Keratinocyte (primary cell): ENCODE data around the gene ATP5ME. TPM values are rescaled to one million over a fixed set of nuclear protein-coding genes. Genes with fewer than 3 reads are reported as not detected.

ENCODE experiments used
- DNase-seq: peaks from one replicate; pipeline ENCODE4 v3.0.0-alpha.2; 2011; ENCODE audit warnings: low read depth, missing footprints, low spot score
- FAIRE-seq: peaks from 2 replicates; lab custom pipeline; 2011; peaks lifted over from hg19 to GRCh38; lab: Jason Lieb, UNC
- H2AFZ ChIP-seq: 2 replicates; pipeline ENCODE4 v1.6.0; 2012; ENCODE audit warnings: low read length, control low read depth, inconsistent platforms; ENCODE audit not compliant: control insufficient read depth
- H3K27ac ChIP-seq: 2 replicates; pipeline ENCODE4 v1.5.1; 2011; ENCODE audit warnings: low read length; ENCODE audit not compliant: control insufficient read depth, insufficient read depth
- H3K27me3 ChIP-seq: 3 replicates; pipeline ENCODE4 v1.6.0; 2011; ENCODE audit warnings: low read length; ENCODE audit not compliant: control insufficient read depth, insufficient read depth; ENCODE audit errors: extremely low read depth
- H3K36me3 ChIP-seq, 2 experiments: 2 replicates in 1 of 2; 3 replicates in 1 of 2; pipeline ENCODE4 v1.5.1; 2011; ENCODE audit warnings: low read length in 2 of 2, mild to moderate bottlenecking in 1 of 2; ENCODE audit not compliant: control insufficient read depth in 2 of 2, insufficient read depth in 2 of 2; ENCODE audit errors: extremely low read depth in 1 of 2
- H3K4me1 ChIP-seq: 3 replicates; pipeline ENCODE4 v1.5.1; 2011; ENCODE audit warnings: low read length; ENCODE audit not compliant: control insufficient read depth, insufficient read depth; ENCODE audit errors: extremely low read depth
- H3K4me2 ChIP-seq: 3 replicates; pipeline ENCODE4 v1.6.0; 2011; ENCODE audit warnings: low read depth, low read length; ENCODE audit not compliant: control insufficient read depth, insufficient read depth; ENCODE audit errors: extremely low read depth
- H3K4me3 ChIP-seq, 3 experiments: fragments of 200-600 bp in 1 of 3; sonication (generic) in 1 of 3; 2 replicates in 2 of 3; 3 replicates in 1 of 3; pipeline ENCODE4 v1.5.1; 2011 to 2016; ENCODE audit warnings: low read length in 3 of 3, mild to moderate bottlenecking in 3 of 3, control low read depth in 2 of 3, inconsistent platforms in 1 of 3, low read depth in 1 of 3, mixed read lengths in 1 of 3, mixed run types in 1 of 3, moderate library complexity in 1 of 3; ENCODE audit not compliant: control insufficient read depth in 2 of 3, insufficient read depth in 2 of 3; ENCODE audit errors: extremely low read depth in 1 of 3
- H3K79me2 ChIP-seq: 2 replicates; pipeline ENCODE4 v1.6.0; 2012; ENCODE audit warnings: low read length; ENCODE audit not compliant: control insufficient read depth, insufficient read depth
- H3K9ac ChIP-seq: 3 replicates; pipeline ENCODE4 v1.6.0; 2011; ENCODE audit warnings: low read length; ENCODE audit not compliant: control insufficient read depth, insufficient read depth; ENCODE audit errors: extremely low read depth
- H3K9me1 ChIP-seq: 3 replicates; pipeline ENCODE4 v1.6.0; 2011; ENCODE audit warnings: low read length; ENCODE audit not compliant: control insufficient read depth, insufficient read depth; ENCODE audit errors: extremely low read depth
- H3K9me3 ChIP-seq: 2 replicates; pipeline ENCODE4 v1.5.1; 2012; ENCODE audit warnings: low read depth, low read length; ENCODE audit not compliant: control insufficient read depth
- H4K20me1 ChIP-seq: 3 replicates; pipeline ENCODE4 v1.6.0; 2011; ENCODE audit warnings: low read length; ENCODE audit not compliant: control insufficient read depth, insufficient read depth; ENCODE audit errors: extremely low read depth
- EZH2 ChIP-seq: IDR thresholded peaks from one replicate; pipeline ENCODE4 v1.6.1; 2012; ENCODE audit warnings: inconsistent platforms, mild to moderate bottlenecking, low read length, moderate library complexity
- dilution Hi-C: fragments of 300-500 bp; cut with MboI; formaldehyde crosslinking; loops from one replicate; pipeline ENCODE4 v1.7.0; 2020; ENCODE audit warnings: low sequenced_read_pairs; ENCODE audit not compliant: extremely low pct_ligation_motif_present
- polyA plus RNA-seq, 5 experiments: library from polyadenylated mRNA; depleted of rRNA in 3 of 5; stranded (reverse) in 3 of 5; stranded (forward) in 1 of 5; unstranded in 1 of 5; fragments of >200 nt; gene quantifications; 1 replicate in 1 of 5; 2 replicates in 3 of 5; 3 replicates in 1 of 5; pipeline versions ENCODE4 v1.2.1 to v1.2.3, GENCODE V29; 2011 to 2012; ENCODE audit warnings: missing spikeins in 2 of 5, low read depth in 1 of 5, low replicate concordance in 1 of 5
- TF ChIP-seq, protein P1 (sequence below), 3 experiments: IDR thresholded peaks in 1 of 3; conservative IDR thresholded peaks in 1 of 3; optimal IDR thresholded peaks in 1 of 3; 2 replicates in 2 of 3; 3 replicates in 1 of 3; pipeline versions ENCODE3 to v1.5.1; 2011; ENCODE audit warnings: low read length in 3 of 3, mild to moderate bottlenecking in 3 of 3, moderate library complexity in 2 of 3, control low read depth in 1 of 3, inconsistent platforms in 1 of 3; ENCODE audit not compliant: insufficient read depth in 2 of 3; ENCODE audit errors: extremely low read depth in 1 of 3

Gene ATP5ME
- polyA plus RNA-seq, 1 donor (not counting 4 experiments of a cell fraction or from before 2014, with no cell fraction given): 438 TPM

DNA sequence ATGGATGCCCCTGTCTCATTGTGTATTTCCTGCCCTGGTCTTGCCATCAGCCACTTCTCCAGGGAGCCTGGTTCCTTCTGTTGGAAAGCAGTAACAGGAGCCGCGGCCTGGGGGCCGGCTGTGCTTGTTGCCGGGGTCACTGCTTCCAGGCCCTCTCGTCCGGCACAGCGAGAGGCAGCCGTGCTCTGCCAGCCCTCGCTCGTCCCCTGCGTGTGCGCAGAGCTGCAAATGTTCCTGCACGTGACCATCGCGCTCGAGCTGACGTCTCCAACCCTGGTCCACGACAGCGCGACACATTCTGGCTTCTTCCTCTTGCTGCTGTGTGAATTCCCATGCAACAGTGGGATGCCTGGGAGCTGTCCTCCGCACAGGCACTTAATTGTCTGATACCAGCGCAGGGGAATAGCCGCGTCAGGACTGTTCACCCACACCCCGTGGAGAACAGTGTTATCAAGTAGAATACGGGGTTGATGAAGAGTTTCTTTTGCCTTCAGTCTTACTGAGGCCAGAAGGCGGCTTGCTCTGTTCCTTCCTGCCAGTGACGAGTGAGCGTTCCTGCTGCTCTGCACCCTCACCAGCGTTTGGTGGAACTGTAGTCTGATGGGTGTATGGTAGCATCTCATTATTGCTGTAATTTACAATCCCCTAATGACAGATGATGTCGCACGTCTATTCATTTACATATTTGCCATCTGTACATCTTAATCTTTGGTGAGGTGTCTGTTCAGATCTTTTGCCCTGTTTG lies 36.4 kb downstream of the ATP5ME start:
- Histone ChIP-seq H3K36me3 (no peaks in the 10 kb centered on the region), H2AFZ (no peak overlapping the region), H3K27ac (no peak overlapping the region), H4K20me1 (no peaks in the 10 kb centered on the region), H3K4me1 (no peaks in the 10 kb centered on the region), H3K27me3 (peaks cover 15% of the 10 kb centered on the region), H3K4me2 (no peak overlapping the region), H3K79me2 (no peaks in the 10 kb centered on the region), H3K9ac (no peak overlapping the region), H3K9me1 (no peaks in the 10 kb centered on the region), H3K4me3 (no peak overlapping the region), H3K9me3 (peaks cover 2% of the 10 kb centered on the region)
- DNase-seq: no peak
- dilution Hi-C loops: no loop called here
- FAIRE-seq: no peak
- TF ChIP-seq EZH2: no peak
- TF ChIP-seq, protein P1, sequence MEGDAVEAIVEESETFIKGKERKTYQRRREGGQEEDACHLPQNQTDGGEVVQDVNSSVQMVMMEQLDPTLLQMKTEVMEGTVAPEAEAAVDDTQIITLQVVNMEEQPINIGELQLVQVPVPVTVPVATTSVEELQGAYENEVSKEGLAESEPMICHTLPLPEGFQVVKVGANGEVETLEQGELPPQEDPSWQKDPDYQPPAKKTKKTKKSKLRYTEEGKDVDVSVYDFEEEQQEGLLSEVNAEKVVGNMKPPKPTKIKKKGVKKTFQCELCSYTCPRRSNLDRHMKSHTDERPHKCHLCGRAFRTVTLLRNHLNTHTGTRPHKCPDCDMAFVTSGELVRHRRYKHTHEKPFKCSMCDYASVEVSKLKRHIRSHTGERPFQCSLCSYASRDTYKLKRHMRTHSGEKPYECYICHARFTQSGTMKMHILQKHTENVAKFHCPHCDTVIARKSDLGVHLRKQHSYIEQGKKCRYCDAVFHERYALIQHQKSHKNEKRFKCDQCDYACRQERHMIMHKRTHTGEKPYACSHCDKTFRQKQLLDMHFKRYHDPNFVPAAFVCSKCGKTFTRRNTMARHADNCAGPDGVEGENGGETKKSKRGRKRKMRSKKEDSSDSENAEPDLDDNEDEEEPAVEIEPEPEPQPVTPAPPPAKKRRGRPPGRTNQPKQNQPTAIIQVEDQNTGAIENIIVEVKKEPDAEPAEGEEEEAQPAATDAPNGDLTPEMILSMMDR (optimal IDR thresholded peaks at IDR 0.05 in 1 of 3, IDR thresholded peaks at IDR 0.05 in 1 of 3, conservative IDR thresholded peaks at IDR 0.05 in 1 of 3; ENCODE audit: extremely low read depth in 1 of 3, insufficient read depth in 2 of 3, low read length in 3 of 3): no peak

DNA sequence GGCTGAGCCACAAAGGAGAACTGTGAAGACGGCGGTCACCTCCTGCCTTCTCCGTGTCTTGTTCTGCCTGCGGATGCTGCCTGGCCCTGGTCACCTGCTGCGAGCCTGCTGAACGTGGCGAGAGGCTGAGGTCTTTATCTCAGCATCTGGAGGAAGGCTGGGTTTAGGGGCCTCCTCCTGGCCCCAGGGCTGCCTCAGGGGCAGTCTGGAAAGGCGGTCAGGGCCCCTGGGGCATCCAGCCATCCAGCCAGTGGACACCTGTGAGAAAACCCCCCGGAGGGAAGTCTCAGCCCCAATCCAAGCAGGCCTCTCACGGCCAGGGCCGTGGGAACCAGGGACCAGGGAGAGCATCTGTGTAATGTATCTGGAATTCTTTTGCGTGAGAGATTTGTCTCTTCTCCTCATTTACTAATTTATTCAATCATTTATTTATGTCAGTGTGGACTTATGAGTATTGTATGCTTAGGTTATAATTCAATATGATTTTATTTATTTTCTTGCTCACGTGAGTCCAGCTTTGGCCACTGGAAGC lies 37.4 kb downstream of the ATP5ME start:
- no peak for TF ChIP-seq EZH2
- TF ChIP-seq, protein P1 (optimal IDR thresholded peaks at IDR 0.05 in 1 of 3, IDR thresholded peaks at IDR 0.05 in 1 of 3, conservative IDR thresholded peaks at IDR 0.05 in 1 of 3; ENCODE audit: extremely low read depth in 1 of 3, insufficient read depth in 2 of 3, low read length in 3 of 3): no peak
- H3K4me3 ChIP-seq: no peak overlapping the region
- DNase-seq (no peak), FAIRE-seq (no peak)
- peaks cover 9% of the 10 kb centered on the region for H3K9me3 ChIP-seq
- peaks cover 15% of the 10 kb centered on the region for H3K27me3 ChIP-seq
- H3K4me1 ChIP-seq: no peaks in the 10 kb centered on the region
- no peaks in the 10 kb centered on the region for H3K9me1 ChIP-seq
- no peaks in the 10 kb centered on the region for H4K20me1 ChIP-seq
- no peak overlapping the region for H2AFZ ChIP-seq
- H3K9ac ChIP-seq: no peak overlapping the region
- dilution Hi-C loops: no loop called here
- no peaks in the 10 kb centered on the region for H3K36me3 ChIP-seq
- no peaks in the 10 kb centered on the region for H3K79me2 ChIP-seq
- H3K27ac ChIP-seq: no peak overlapping the region
- no peak overlapping the region for H3K4me2 ChIP-seq
